Glomerular visceral epithelial cell (primary cell): ENCODE data around the gene LY6G6C.

Experiments used
- DNase-seq: peaks from one replicate; pipeline ENCODE4 v3.0.0-alpha.2; 2016; ENCODE audit errors: extremely low spot score

LY6G6C gene

DNA sequence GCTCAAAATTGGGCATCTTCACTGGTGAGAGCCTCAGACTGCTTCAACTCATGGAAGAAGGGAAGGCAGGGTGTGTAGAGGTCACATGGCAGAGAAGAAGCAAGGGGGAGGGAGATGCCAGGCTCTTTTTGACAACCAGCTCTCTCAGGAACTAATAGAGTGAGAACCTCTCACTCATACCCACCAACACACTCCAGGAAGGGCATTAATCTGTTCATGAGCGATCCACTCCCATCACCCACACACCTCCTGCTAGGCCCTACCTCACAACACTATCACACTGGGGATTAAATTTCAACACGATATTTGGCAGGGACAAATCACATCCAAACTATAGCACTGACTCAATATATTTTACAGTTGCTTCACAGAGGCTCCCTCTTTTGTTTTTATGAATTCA lies 20.3 kb upstream of the LY6G6C start:
- DNase-seq, result no peak

DNA sequence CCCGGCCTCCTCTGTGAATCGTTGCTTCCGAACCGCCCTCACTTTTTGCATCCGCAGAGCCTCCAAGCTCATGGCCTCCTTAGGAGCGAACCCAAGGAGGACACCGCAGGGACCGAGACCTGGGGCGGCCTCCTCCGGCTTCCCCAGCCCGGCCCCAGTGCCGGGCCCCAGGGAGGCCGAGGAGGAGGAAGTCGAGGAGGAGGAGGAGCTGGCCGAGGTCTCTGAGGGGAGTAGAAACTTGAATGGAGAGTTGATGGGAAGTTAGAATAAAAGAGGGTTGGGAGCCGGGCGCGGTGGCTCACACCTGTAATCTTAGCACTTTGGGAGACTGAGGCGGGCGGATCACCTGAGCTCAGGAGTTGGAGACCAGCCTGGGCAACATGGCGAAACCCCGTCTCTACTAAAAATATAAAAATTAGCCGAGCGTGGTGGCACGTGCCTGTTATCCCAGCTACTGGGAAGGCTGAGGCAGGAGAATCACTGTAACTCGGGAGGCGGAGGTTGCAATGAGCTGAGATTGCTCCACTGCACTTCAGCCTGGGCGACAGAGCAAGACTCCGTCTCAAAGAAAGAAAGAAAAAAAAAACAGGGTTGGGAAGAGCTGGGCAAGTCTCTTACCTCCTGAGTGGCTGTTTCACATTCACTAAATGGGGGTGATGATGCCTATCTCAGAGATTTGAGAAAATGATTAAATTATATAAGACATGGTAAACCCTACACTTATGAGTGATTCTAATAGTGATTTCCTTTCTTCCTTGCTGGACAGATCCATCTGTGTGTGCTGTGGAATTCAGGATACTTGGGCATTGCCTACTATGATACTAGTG lies 19.1 kb upstream of the LY6G6C start:
- DNase-seq, result no peak

DNA sequence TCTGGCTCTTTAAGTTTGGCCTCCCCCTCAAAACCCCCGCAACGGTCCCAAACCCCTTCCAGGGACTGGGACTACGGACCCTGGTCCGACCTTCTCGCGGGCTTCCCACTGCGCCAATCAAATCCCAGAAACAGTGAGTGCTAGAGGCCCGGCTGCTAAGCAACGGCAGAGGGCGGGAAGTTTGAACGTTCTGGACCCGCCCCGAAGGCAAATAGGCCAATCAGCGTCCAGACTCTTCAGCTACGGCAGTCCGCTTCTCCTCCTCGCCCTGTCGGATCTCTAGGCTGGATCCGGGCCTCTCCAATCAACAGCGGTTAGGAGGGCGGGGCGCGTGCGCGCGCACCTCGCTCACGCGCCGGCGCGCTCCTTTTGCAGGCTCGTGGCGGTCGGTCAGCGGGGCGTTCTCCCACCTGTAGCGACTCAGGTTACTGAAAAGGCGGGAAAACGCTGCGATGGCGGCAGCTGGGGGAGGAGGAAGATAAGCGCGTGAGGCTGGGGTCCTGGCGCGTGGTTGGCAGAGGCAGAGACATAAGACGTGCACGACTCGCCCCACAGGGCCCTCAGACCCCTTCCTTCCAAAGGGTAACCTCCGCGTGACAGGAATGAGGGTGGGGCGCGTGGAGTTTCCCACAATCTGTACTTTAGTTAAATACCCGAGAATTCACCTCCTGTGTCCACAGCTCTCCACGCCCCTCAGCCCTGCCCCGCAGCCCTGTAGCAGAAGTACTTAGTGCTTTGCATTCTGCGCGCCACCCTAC lies 18.3 kb upstream of the LY6G6C start, which contains the start of gene MSH5:
MSH5 (plus strand) TSS at position 367 of the 758 bp plus-strand sequence. CDS start 462 bp downstream, outside the sequence.
- peak; percentile 100 for DNase-seq

DNA sequence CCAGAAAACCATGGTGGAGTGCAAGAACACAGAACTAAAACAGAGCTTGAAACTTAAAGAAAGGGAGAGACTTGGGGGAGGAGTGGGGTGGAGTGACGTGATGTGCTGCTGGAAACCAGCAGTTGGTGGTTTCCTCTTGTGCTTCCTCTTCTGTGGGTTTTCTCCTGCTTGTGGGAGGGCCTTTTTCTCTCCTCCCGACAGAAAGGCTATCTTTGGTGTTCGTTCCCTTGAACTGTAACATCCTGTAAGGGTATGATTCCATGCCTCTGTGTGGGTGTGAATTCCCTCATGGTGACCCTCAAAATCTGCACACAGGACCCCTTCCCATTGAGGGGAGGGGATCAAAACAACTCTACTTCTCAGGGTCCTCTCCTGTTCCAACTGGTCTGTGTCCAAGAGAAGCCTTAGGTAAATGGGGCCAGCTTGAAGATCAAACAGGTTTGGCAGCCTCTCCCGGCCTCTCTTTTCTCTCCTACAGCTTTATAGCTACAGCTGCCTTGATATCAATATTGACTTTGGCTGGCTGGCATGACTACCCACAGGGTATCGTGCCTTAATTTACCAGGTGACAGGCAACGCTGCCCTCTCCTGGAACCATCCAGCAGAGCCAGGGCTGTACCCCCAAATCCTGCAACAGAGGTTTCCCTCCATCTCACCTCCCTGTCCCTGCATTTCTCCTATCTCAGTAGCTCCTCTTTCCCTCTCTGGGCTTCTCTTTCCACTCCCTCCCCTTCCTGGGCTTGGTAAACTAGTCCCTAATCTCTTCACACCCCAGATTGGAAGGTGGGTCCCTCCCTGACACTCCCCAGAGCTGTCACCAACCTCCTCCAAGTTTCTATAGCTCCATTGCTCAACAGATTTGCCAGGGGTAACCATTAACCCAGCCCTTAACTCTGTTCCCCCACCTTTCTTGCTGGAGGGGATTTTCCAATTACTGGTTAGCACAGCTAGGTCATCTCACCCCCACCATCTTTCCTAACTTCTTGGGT lies 16.7 kb upstream of the LY6G6C start:
- DNase-seq, result peak; percentile 85

DNA sequence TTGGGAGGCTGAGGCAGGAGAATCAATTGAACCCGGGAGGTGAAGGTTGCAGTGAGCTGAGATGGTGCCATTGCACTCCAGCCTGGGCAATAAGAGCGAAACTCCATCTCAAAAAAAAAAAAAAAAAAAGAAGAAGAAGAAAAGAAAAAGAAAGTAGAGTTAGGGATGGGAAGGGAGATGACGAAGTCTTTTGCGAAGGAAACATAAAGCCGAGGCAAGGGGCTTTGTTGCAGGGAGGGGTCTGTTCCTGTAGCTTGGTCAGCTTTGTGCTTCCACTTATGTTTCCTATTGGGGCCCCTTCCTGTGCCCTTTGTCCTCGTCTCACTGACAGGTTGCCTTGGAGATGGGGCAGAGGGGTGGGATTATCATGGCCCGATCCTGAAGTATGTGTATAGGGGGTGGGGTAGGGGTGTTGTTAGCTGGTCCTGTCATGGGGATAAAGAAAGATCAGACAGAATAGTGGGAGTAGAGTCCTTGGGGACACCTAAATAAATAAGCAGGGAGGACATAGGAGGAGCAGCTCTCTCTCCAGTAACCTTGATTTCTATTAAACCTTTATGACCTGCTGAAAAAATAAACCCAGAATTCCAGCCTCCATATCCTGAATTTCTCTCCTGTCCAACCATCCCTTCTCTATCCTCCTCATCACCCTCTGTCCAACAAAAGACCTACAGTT lies 15.9 kb upstream of the LY6G6C start:
- no peak for DNase-seq

DNA sequence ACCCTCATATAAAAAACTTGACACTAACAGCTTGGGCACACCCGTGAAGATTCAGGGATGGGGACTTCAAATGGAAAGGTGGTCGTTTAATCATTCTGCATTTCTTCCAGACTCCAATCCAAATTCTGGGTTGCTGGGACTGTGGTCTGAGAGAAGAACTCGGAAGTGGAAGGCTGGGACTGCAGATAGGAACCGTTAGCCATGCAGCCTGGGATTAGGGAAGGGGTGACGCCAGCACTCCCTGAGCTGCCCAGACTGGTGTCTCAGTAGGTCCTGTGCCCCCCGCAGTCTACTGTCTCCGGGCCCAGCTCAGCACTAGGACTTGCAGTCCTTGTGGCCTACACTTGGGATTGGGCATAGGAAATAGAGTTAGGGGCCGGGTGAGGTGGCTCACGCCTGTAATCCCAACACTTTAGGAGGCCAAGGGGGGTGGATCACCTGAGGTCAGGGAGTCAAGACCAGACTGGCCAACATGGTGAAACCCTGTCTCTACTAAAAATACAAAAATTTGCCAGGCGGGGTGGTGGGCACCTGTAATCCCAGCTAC lies 15.3 kb upstream of the LY6G6C start:
- DNase-seq, result no peak

DNA sequence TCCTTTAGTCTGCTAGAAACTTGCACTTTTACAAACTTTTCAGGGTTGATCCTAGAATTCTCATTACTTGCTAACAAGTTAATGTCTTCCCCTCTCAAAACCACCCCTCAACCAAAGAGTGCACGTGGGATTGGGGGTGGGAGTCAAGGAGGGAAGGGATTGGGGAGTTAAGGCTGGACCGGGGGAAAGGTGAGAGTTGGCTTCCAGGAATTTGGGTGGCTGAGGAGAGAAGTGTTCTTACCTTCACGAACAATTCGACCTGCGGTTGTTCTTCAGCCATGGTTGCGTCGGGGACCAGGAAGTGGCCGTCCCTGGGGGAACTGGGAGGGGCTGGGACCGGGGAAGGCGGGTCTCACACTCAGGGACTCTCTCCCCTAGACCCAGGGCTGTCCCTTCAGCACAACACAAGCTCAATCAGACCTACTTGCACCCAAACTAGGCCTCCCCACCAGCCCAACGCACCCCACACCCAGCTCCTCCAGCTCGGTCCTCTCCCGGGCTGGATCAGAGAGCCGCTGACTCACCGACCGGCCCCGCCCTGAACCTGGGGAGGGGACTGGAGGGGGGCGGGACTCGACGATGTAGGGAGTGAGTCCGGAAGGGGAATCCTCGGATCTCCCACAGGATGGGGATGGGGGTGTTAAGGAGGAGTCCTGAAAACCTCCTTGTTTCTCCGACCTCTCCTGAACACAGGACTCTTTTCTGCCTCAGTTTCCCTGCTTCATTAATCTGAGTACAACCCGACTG lies 14.6 kb upstream of the LY6G6C start, which contains the start of gene CLIC1:
CLIC1 (minus strand) TSS at position 510 of the 747 bp plus-strand sequence; CDS start at position 280, 230 bp downstream.
- peak; percentile 85 for DNase-seq

DNA sequence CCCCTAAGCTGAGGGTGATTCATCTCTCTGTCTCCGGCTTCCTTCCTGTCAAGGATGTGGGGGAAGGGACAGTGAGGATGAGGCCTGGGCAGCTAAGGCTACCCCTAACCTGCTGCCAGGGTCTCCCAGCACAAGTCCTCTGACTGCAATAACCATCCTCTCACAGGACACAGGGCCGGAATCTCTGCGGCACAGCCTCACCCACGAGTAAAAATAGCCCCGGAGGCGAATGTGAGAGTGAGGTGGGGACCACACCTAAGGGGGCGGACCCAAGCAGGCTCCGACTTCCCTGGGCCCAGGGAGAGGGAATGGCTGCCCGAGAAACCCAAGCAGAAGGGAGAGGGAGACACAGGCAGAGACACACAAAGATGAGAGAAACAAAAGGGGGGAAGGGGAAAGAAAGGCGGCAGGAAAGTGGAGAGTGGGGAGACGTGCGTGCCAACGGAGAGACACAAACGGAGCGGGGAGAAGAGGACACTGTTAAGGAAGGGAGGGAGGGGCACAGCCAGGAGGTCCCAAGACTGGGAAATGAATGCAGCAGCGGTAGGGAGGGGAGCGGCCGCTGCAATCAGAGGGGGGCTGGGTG lies 13.4 kb upstream of the LY6G6C start:
- DNase-seq, result peak; percentile 77

DNA sequence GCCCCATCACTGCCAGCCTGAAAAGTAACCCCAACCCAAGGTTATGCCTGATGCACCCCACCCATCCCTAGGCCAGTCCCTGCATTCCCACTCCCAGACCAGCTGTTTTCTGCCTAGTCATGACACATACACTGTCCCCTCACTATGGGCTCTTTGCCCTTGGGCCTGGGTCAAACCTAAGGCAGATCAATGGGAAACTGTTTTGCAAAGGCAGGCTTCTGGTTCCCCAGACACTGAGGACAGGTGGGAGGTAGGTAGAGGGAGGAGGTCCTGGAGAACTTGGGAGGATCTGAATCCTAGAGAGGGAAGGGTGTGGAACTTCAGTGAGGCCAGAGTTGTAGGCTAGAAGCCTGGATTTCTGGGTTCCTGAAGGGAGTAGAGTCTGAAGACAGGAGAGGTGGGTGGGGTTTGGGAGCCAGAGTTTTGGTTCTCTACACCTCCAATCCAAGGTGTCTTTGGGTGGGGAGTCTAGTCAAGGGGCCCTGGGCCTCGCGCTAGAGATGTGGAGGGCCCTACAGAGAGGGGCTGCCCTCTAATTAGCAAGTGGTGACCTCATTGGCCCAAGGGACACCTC lies 12.8 kb upstream of the LY6G6C start:
- no peak for DNase-seq

DNA sequence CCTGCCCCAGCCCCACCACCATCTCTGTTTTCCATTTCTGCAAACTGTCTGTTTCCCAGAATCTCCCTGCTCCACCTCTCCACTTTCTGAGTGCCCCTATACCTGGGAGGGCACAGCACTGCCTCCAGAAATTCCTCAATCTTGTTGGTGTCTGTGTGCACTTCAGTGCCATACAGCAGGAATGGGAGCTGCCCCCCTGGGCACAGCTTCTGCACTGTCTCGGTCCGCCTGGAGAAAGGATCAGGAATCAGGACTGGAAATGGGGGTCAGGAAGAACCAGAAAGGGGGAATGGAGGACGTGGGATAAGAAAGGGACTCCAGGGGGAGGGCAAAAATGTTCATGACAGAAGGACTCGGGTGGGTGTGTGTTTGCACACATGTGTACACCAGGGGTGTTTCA lies 12.2 kb upstream of the LY6G6C start:
- DNase-seq, result no peak

DNA sequence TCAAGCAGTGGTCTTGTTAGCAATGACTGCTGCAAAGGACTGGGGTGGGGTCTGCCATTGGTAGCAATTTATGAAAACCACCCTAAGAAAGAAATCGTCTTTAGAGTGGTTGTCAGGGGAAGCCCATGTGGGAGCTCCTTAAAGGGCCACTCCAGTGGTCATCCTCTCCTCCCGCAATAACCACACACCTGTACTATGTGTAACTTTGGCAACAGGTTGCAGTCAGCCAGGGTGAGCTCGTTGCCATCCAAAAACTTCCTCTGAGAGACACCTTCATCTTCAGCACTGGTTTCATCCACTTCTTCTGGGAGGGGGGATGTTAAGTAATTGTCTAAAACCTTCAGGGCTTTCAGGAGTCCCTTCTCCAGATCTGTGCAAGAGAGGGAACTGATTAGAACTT lies 10.5 kb upstream of the LY6G6C start:
- DNase-seq, result no peak

DNA sequence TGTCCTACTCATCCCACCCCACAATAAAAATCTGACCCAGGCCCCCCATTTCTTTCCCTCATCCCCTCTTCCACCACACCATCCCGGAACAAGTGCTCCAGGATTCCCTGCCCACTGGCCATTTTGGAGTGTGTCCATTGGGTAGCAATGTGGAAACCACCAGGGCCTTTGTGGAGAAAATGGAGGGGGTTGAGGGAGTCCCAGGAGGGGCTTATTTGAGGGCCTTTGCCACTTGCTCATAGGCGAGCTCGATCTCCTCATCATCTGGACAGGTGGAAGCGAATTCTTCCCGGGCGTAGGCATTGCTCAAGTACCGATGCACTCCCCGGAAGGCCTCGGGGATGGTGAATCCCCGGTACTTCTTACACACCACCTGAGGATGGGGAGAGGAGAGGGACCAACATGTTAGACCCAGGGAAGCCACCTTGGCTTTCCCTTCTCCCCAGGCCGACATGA lies 9.1 kb upstream of the LY6G6C start:
- DNase-seq, result no peak

DNA sequence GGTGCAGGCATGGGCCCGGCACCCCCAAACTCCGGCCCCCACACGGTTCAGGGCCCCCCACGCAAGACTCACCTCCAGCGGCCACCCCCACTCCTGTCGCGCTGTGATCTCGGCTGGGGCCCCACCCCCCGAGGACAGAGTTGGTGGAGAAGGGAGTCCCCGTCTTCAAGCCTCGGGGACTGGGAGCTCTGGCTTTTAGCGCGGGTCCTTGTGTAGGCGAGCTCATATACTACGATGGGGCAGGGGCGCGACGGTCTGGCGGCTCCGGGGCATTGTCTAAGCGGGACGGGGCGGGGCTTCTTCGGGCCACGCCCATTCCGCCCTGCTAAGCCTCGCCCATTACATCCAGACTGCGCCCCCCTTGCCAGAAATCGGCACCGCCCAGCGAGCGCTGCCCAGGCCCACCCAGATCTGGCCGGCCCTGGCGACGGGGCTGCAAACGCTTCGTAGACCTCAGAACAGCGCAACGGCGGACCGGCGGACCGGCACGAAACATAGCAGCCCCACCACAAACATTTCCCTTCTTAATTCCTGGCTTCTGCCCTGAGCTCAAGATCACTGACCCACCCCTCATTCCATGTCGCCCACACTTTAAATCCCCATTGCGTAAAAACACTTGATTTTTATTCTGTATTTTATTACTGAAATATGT lies 8.6 kb upstream of the LY6G6C start:
- DNase-seq, result peak; percentile 88

DNA sequence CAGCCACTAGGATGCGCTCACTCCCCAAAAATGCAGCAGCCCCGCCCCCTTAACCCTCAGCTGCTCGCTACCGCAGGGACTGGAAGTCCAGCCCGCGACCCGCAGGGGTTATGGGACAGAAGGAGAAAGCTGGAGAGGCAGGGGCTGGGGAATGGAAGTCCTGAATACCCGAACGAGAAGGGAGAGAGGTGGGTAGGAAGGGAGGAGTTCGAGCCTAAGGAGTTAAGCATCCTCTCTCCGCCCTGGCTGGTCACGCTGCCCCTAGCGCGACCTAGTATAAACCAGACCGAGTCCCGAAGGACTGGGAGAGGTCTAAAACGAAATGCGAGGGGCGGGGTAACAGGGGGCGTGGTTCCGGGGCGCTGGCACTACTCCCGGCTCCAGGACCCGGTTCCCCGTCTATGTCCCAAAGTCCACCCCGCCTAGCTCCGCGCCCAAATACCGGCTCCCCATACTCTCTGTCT lies 8.0 kb upstream of the LY6G6C start:
- DNase-seq, result peak; percentile 88

DNA sequence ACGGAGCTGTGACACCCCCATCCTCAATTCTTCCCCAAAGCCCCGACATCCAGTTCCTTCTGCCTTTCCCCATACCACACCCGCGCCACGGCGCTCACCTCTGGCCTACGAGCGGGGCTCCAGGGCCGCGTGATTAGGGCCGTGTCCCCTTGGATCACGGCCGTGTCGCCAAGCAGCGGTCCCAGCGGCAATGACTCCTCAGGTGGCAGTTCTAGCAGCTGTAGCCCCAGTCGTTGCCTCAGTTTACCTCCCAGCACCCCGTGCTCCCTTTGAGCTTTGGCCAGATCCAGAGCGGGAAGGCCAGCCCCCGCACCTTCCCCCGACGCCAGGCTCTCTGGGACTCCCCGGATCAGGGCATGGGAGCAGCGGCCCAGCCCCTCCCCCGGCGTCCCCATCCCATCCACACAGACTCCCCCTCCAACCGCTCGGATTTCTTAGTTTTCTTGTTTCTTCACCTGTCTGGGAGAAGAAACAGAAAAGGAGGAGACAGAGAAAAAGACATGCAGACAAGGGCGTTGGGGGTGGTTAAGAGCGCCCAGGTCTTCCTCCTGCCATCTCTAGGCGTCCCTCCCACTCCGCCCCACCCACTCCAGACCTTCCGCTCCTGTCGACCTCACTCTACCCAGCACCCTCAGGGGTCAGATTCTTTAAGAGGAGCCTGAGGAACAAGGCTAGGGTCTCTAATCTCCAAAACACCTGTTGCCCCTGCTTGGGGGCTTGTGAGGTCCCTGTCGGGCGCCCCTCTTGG lies 7.4 kb upstream of the LY6G6C start, which contains the start of gene DDAH2:
DDAH2 (minus strand) TSS at position 533 of the 748 bp plus-strand sequence; CDS start at position 395, 138 bp downstream.
- no peak for DNase-seq

DNA sequence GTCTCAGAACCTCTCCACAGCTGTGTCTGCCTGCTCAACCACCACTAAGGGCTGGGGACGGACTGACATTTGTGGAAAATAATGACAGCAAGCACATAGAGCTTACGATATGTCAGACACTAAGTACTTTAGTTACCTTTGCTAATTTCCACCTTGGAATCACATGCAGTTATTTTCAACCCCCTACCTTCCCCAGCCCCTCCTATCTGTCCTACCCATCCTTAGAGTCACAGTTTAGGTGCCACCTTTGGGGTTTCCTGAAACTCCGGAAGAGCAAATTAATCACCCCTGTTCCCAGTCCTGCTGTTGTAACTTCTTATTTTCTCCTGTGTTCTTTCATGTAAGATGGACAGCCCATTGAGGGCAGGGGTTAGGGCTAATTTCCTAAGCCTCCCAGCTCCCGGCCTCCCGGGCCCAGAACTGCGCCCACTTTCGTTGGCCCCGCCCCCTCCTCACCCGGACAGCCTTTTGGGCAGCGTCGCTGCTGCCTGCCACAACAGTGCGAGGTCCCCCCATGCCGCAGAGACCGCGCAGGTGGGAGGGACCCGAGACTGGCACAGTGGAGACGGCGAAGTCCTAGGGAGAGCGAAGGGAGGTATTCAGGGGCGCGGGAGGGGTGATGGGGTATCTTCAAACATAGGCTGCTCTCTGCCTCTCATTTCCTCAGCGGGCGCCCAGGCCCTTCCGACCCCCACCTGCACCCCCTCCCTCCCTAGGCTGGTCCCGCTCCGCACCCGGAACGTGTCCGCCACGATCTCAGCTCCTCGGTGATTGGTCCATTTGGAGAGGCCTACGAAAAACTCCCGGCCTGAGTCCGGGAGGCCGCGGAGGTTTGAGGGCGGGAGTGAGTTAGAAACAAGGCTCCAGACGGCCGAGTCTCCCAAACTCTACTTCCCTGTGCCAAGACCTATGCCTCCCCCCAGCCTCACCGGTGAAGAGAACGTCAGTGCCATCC lies 6.4 kb upstream of the LY6G6C start:
- DNase-seq, result no peak
